Measurements from ENCODE around the gene KRT6A. TPM values are rescaled to one million over a fixed set of nuclear protein-coding genes. Genes with fewer than 3 reads are reported as not detected.

Gene KRT6A
- polyA plus RNA-seq (ENCODE audit: low read depth in 6 of 6), result not detected

DNA sequence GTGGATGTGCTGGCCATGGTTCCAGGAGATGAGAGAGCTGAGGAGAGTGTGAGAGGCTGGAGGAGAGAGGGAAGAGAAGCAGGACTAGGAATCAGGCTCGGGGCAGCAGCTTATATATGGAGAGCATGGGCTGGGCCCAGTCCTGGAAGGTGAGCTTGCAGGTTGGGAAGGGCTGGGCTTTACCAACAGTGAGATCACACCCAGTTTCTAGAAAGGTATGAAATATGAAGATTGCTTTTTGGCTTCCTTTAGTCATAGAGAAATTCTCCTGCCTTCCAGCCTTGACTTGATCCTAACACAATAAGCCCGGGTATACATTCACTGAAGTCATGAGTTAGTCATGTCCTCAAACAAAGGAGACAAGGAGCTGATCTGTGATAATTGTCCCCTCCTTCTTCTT, at the start of gene KRT6A:
TSS of gene KRT6A (minus strand) at position 86 of the 400 bp plus-strand sequence. CDS start at position 17, 69 bp downstream.
- ATAC-seq (ENCODE audit: low read depth in 2 of 2), result no peak
- Mint-ChIP-seq H3K4me3 (peak within 1 kb of the TSS in 1 of 8 donors; percentile 45), H3K27ac (no peak within 1 kb of the TSS), H3K27me3 (peaks cover 21 to 43% (median 39%) of the 10 kb centered on the region in 3 donors), H3K9me3 (no peaks in the 10 kb centered on the region), H3K4me1 (peaks cover 5 to 8% (median 6%) of the 10 kb centered on the region in 3 donors), H3K36me3 (no peaks in the 10 kb centered on the region)
- DNase-seq, result no peak

- H3K4me3 Mint-ChIP-seq, result no peak overlapping the region
- no peak for DNase-seq
- H3K9me3 Mint-ChIP-seq, result no peaks in the 10 kb centered on the region
- no peak for ATAC-seq (ENCODE audit: low read depth in 2 of 2)
- H3K27me3 Mint-ChIP-seq, result peaks cover 5 to 30% (median 19%) of the 10 kb centered on the region in 3 donors
- H3K4me1 Mint-ChIP-seq, result no peaks in the 10 kb centered on the region
- no peak overlapping the region for H3K27ac Mint-ChIP-seq
- no peaks in the 10 kb centered on the region for H3K36me3 Mint-ChIP-seq
Observed at GRCh38 chr12:52542157-52542556, 49.1 kb upstream of the KRT6A start.

- no peak for DNase-seq
- Mint-ChIP-seq H3K36me3 (no peaks in the 10 kb centered on the region), H3K4me1 (no peaks in the 10 kb centered on the region), H3K9me3 (no peaks in the 10 kb centered on the region), H3K27me3 (peaks cover 4 to 33% (median 24%) of the 10 kb centered on the region in 3 donors), H3K4me3 (no peak overlapping the region), H3K27ac (no peak overlapping the region)
- ATAC-seq (ENCODE audit: low read depth in 2 of 2), result no peak
Observed at GRCh38 chr12:52541709-52542108, 48.7 kb upstream of the KRT6A start.

DNA sequence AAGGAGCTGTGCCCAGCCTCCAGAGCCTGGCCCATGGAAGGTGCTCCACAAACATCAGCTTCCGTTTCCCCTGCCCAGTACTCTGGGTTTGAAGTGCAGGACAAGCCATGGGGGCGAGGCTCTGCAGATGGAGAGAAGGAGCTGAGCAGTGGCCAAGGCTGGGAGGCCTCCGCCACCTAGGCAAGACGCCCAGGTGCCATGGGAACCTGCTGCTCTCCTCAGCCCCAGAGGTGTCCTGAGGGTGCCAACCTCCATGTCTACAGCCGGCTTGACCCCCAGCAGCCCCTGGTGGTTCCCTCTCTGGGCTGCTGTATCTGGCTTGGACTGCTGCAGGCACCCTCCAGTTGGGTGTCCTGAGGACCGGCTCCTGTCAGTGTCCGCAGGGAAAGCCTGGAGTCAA, 47.5 kb upstream of the KRT6A start:
- DNase-seq (no peak), ATAC-seq (ENCODE audit: low read depth in 2 of 2) (no peak)
- peaks cover 4 to 28% (median 26%) of the 10 kb centered on the region in 3 donors for H3K27me3 Mint-ChIP-seq
- no peaks in the 10 kb centered on the region for H3K36me3 Mint-ChIP-seq
- H3K4me3 Mint-ChIP-seq, result no peak overlapping the region
- H3K27ac Mint-ChIP-seq, result no peak overlapping the region
- H3K9me3 Mint-ChIP-seq, result no peaks in the 10 kb centered on the region
- H3K4me1 Mint-ChIP-seq, result no peaks in the 10 kb centered on the region

DNA sequence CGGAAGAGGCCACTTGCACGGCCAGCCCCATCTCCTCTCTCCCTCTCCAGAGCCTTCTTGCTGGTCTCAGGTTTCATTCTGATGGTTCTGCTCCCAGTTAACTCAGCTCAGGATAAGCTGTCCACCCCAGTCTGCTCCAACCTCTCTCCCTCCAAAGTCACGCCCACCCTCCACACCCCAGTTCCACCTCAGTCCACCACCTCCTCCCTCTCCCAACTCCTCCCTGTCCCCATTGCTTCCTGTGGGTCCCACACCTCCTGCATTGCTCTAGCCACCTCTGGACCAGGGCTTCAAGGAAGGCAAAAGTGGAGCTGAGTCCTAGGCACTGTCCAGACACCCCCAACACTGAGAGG, 46.7 kb upstream of the KRT6A start:
- H3K27me3 Mint-ChIP-seq, result peaks cover 4 to 35% (median 26%) of the 10 kb centered on the region in 3 donors
- H3K27ac Mint-ChIP-seq, result no peak overlapping the region
- H3K4me1 Mint-ChIP-seq, result no peaks in the 10 kb centered on the region
- H3K36me3 Mint-ChIP-seq, result no peaks in the 10 kb centered on the region
- no peak overlapping the region for H3K4me3 Mint-ChIP-seq
- no peaks in the 10 kb centered on the region for H3K9me3 Mint-ChIP-seq
- DNase-seq, result no peak
- ATAC-seq (ENCODE audit: low read depth in 2 of 2), result no peak

- Mint-ChIP-seq H3K4me3 (no peak overlapping the region), H3K9me3 (no peaks in the 10 kb centered on the region), H3K27ac (peak overlapping the region in 2 of 6 donors; percentile 48 to 84), H3K27me3 (peaks cover 7 to 40% (median 26%) of the 10 kb centered on the region in 3 donors), H3K36me3 (no peaks in the 10 kb centered on the region), H3K4me1 (no peaks in the 10 kb centered on the region)
- DNase-seq (no peak), ATAC-seq (ENCODE audit: low read depth in 2 of 2) (no peak)
Observed at GRCh38 chr12:52539083-52539820, 46.2 kb upstream of the KRT6A start.

DNA sequence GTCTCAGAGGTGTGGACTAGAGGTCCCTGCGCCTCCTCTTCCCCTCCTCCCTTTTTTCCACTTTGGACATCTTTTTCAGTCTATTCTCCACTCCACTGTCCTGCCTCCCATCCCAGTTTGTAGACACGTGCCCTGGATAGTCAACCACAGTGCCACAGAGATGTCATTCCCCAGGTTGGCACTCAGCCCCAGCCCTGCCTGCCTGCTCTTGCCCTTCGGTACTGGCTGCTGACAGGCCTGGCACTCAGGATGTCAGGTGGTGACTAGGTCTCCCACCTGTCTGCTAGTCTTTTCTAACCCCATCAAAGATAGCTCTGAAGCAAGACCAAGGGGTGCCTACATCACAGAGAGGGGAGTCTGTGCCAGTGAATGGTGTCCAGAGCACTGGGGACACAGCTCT, 44.0 kb upstream of the KRT6A start:
- DNase-seq, result no peak
- Mint-ChIP-seq H3K36me3 (no peaks in the 10 kb centered on the region), H3K9me3 (no peaks in the 10 kb centered on the region), H3K4me3 (peak overlapping the region in 1 of 8 donors; percentile 21), H3K27me3 (peaks cover 13 to 51% (median 32%) of the 10 kb centered on the region in 3 donors), H3K4me1 (no peaks in the 10 kb centered on the region), H3K27ac (peak overlapping the region in 1 of 6 donors; percentile 60)
- ATAC-seq (ENCODE audit: low read depth in 2 of 2), result no peak

DNA sequence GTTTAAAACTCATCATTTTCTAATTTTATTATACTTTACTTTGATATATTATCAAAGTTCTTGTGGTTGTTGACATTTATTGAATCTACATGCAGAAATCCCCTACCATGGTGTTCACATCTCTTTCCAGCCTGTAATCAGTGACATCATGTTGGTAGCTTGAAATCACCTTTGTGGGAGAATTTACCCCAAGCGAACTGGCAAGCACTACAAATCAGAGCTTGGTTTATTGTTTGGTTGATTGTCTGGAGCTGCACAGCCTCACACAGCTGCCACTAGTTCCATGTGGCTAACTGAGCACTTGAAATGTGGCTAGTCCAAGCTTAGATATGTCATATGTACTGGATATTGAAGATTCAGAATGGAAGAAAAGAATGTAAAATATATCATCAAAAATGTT, 42.5 kb upstream of the KRT6A start:
- no peak for DNase-seq
- H3K9me3 Mint-ChIP-seq, result no peaks in the 10 kb centered on the region
- no peak for ATAC-seq (ENCODE audit: low read depth in 2 of 2)
- H3K36me3 Mint-ChIP-seq, result no peaks in the 10 kb centered on the region
- H3K4me1 Mint-ChIP-seq, result no peaks in the 10 kb centered on the region
- H3K4me3 Mint-ChIP-seq, result no peak overlapping the region
- peaks cover 14 to 61% (median 32%) of the 10 kb centered on the region in 3 donors for H3K27me3 Mint-ChIP-seq
- no peak overlapping the region for H3K27ac Mint-ChIP-seq

DNA sequence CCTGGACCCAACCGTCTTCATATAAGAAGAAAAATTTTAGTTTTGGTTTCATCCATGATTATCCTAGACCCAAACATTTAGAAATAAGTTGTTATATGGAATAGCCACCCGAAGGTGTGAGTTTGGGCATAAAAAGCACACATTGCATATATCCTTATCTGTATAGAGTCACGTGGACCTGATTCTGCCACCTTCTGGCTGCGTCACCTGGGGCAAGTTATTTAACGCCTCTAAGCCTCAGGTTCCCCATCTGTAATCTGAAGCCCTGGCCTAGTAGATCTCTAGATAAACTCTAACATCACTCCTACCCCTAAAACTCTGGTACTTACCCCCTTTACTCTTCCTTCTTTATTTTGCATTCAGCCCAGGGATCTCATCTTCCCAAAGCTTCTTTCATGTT, 41.4 kb upstream of the KRT6A start:
- Mint-ChIP-seq H3K4me3 (no peak overlapping the region), H3K4me1 (no peaks in the 10 kb centered on the region), H3K36me3 (no peaks in the 10 kb centered on the region), H3K9me3 (no peaks in the 10 kb centered on the region), H3K27me3 (peaks cover 14 to 50% (median 23%) of the 10 kb centered on the region in 3 donors), H3K27ac (no peak overlapping the region)
- ATAC-seq (ENCODE audit: low read depth in 2 of 2) (no peak), DNase-seq (no peak)

GRCh38 chr12:52533686-52534470, 40.8 kb upstream of the KRT6A start:
- ATAC-seq (ENCODE audit: low read depth in 2 of 2) (no peak), DNase-seq (no peak)
- H3K27ac Mint-ChIP-seq, result no peak overlapping the region
- H3K36me3 Mint-ChIP-seq, result no peaks in the 10 kb centered on the region
- peaks cover 17 to 44% (median 18%) of the 10 kb centered on the region in 3 donors for H3K27me3 Mint-ChIP-seq
- H3K4me1 Mint-ChIP-seq, result no peaks in the 10 kb centered on the region
- H3K9me3 Mint-ChIP-seq, result no peaks in the 10 kb centered on the region
- H3K4me3 Mint-ChIP-seq, result no peak overlapping the region

DNA sequence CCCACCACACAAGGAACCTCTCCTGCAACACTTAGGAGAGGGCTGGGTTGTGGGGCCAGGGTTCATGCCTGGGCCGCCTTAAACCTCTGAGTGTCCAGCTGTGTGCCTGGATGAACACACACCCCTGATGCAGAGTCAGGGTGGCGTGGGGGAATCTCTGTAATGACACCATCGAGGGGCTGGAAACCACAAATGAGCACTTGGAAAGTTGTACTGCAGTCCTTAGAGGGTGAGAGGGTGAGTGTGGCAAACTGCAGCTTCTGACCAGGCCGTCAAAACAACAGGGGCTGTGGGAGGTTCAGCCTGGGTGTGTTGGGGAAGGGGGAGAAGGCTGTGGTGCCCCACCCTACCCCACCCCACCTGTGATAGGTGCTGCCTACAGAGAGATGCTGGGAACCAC, 39.6 kb upstream of the KRT6A start:
- Mint-ChIP-seq H3K27me3 (peaks cover 13 to 44% (median 19%) of the 10 kb centered on the region in 3 donors), H3K4me3 (no peak overlapping the region), H3K36me3 (no peaks in the 10 kb centered on the region), H3K4me1 (no peaks in the 10 kb centered on the region), H3K27ac (no peak overlapping the region), H3K9me3 (no peaks in the 10 kb centered on the region)
- ATAC-seq (ENCODE audit: low read depth in 2 of 2), result no peak
- no peak for DNase-seq

DNA sequence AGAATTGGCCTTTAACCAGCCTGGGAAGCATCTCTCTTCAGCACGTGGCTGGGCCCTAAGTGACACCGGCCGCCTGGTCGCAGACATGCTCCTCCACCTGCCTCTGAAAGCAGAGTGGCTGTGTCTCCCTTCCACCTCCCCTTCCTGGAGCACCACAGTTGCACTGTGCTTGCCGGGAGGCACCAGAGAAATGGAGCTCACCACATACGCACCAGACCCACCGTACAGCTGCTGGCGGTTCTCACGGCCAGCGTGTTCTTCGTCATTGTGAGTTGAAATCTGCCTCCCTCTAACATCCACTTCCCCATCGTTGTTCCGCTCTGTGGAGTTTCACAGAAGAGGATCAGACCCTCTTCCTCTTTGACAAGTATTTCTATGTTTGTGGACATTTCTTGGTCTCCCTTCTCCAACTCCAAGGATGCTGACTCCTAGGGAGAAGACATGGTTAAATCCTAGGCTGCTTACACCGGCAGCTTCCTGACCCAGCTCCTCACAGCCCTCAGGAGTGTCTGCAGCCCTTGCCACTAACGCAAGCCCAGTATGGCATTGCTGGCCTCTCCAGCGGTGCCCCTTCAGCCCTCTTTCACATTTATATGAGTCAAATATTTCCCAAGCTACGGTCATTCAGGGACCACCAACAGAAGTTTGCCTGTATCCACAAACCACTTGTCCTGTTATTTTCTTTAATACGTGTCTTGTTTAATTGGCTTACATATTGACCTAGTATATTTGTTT, 38.7 kb upstream of the KRT6A start:
- H3K4me3 Mint-ChIP-seq, result no peak overlapping the region
- no peaks in the 10 kb centered on the region for H3K9me3 Mint-ChIP-seq
- no peak for ATAC-seq (ENCODE audit: low read depth in 2 of 2)
- no peak for DNase-seq
- H3K27me3 Mint-ChIP-seq, result peaks cover 6 to 37% (median 19%) of the 10 kb centered on the region in 3 donors
- no peaks in the 10 kb centered on the region for H3K4me1 Mint-ChIP-seq
- no peak overlapping the region for H3K27ac Mint-ChIP-seq
- H3K36me3 Mint-ChIP-seq, result no peaks in the 10 kb centered on the region

DNA sequence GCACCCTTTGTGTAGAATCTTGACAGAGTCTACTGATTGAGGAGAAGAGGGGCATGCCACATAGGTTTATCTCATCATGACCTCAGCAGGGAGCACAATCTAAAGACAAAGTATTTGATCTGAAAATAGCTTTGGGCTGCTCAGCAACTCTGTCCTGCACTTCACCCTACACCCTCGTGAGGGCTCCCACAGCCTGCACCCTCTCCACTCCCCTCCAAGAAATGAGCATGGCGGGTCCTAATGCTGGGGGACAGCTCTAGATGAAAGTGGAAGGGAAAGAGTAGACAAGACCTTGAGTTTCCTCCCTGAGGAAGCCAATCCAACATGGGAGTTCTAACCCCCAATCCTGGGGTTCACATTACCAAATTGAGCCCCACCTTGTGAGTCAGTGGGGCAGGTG, 37.8 kb upstream of the KRT6A start:
- H3K27me3 Mint-ChIP-seq, result peaks cover 6 to 36% (median 19%) of the 10 kb centered on the region in 3 donors
- no peak overlapping the region for H3K4me3 Mint-ChIP-seq
- no peaks in the 10 kb centered on the region for H3K4me1 Mint-ChIP-seq
- H3K27ac Mint-ChIP-seq, result no peak overlapping the region
- no peak for ATAC-seq (ENCODE audit: low read depth in 2 of 2)
- no peak for DNase-seq
- H3K9me3 Mint-ChIP-seq, result no peaks in the 10 kb centered on the region
- no peaks in the 10 kb centered on the region for H3K36me3 Mint-ChIP-seq

Measured in naive B cell (primary cell).